K562 (cell line): ENCODE measurements around the gene SYVN1. TPM values are rescaled to one million over a fixed set of nuclear protein-coding genes. Genes with fewer than 3 reads are reported as not detected.

ENCODE experiments used
- ATAC-seq: fragments of 200-7000 bp; cut with Tn5 transposase; 3 replicates; pipeline ENCODE4 v1.9.1; 2020; ENCODE audit warnings: moderate library complexity
- BruUV-seq: library from RNA; stranded (reverse); fragments of 400-500 nt; replicated peaks from 2 replicates; lab custom pipeline; 2021; lab: Mats Ljungman, UMichigan
- CTCF ChIA-PET: fragments of 300-600 bp; formaldehyde crosslinking; extraction: SDS; loops from one replicate; lab custom pipeline; 2021; ENCODE audit warnings: low intra/inter-chr PET ratio; lab: Yijun Ruan, JAX
- POLR2A ChIA-PET: fragments of 300-600, 350-650 bp; sonication (Branson Sonifier 250); formaldehyde crosslinking; extraction: SDS; loops from one replicate; lab custom pipeline; 2021; ENCODE audit warnings: antibody characterized with exemption, inconsistent platforms; lab: Yijun Ruan, JAX
- DNase-seq, 4 experiments: peaks; one replicate each; pipeline versions ENCODE4 v3.0.0 to v3.0.0-alpha.2; 2011 to 2018; ENCODE audit warnings: low spot score in 3 of 4, mixed read lengths in 3 of 4; ENCODE audit errors: extremely low read depth in 1 of 4
- FAIRE-seq: peaks from 2 replicates; lab custom pipeline; 2011; peaks lifted over from hg19 to GRCh38; lab: Jason Lieb, UNC
- H2AFZ ChIP-seq: 2 replicates; pipeline ENCODE4 v1.6.0; 2011; ENCODE audit warnings: low read depth, low read length, control low read depth, inconsistent platforms
- H3K27ac ChIP-seq: fragments of 200-600 bp; 3 replicates; pipeline ENCODE4 v1.8.0; 2011; ENCODE audit warnings: low read depth, mild to moderate bottlenecking, control low read depth, inconsistent platforms, low read length, moderate library complexity, mixed read lengths; ENCODE audit errors: extremely low read depth
- H3K27me3 ChIP-seq, 2 experiments: fragments of 300-600 bp in 1 of 2; 2 replicates in 1 of 2; 3 replicates in 1 of 2; pipeline versions ENCODE4 v1.6.0 to v1.8.0; 2011; ENCODE audit warnings: inconsistent platforms in 2 of 2, low read length in 2 of 2, mild to moderate bottlenecking in 1 of 2, mixed read lengths in 1 of 2, moderate library complexity in 1 of 2; ENCODE audit not compliant: control insufficient read depth in 2 of 2, insufficient read depth in 2 of 2
- H3K36me3 ChIP-seq: fragments of 300-600 bp; 3 replicates; pipeline ENCODE4 v1.8.0; 2011; ENCODE audit warnings: mild to moderate bottlenecking, low read length, inconsistent platforms; ENCODE audit not compliant: control insufficient read depth, insufficient read depth
- H3K4me1 ChIP-seq, 2 experiments: fragments of 200-600 bp in 1 of 2; replicated peaks in 1 of 2; 2 replicates in 1 of 2; 3 replicates in 1 of 2; pipeline versions ENCODE4 v1.5.1 to v1.8.0; 2011; ENCODE audit warnings: inconsistent platforms in 2 of 2, low read length in 2 of 2, mild to moderate bottlenecking in 1 of 2, mixed read lengths in 1 of 2, moderate library complexity in 1 of 2; ENCODE audit not compliant: control insufficient read depth in 2 of 2, insufficient read depth in 2 of 2
- H3K4me2 ChIP-seq: 2 replicates; pipeline ENCODE4 v1.6.1; 2011; ENCODE audit warnings: low read length, control low read depth, inconsistent platforms, mixed read lengths; ENCODE audit not compliant: insufficient read depth
- H3K4me3 ChIP-seq: fragments of 200-600 bp; sonication (generic), shearing (Covaris generic); 2 replicates; pipeline ENCODE4 v1.5.1; 2016; ENCODE audit warnings: control low read depth, inconsistent platforms
- H3K79me2 ChIP-seq: fragments of 200-600 bp; 3 replicates; pipeline ENCODE4 v1.8.0; 2011; ENCODE audit warnings: low read length, inconsistent platforms; ENCODE audit not compliant: control insufficient read depth, insufficient read depth
- H3K9ac ChIP-seq, 2 experiments: 2 replicates each; pipeline versions ENCODE4 v1.6.0 to v1.6.1; 2011; ENCODE audit warnings: low read depth in 2 of 2, low read length in 2 of 2, control low read depth in 1 of 2, inconsistent platforms in 1 of 2, mild to moderate bottlenecking in 1 of 2, mixed read lengths in 1 of 2; ENCODE audit not compliant: insufficient read depth in 1 of 2
- H3K9me1 ChIP-seq: one replicate; pipeline ENCODE4 v1.6.0; 2011; ENCODE audit warnings: inconsistent platforms, mild to moderate bottlenecking, low read length, moderate library complexity; ENCODE audit not compliant: control insufficient read depth, insufficient read depth
- H3K9me3 ChIP-seq: replicated peaks from 2 replicates; pipeline ENCODE4 v1.5.1; 2011; ENCODE audit warnings: low read depth, low read length, inconsistent platforms; ENCODE audit not compliant: control insufficient read depth, insufficient read depth
- H4K20me1 ChIP-seq: replicated peaks from 2 replicates; pipeline ENCODE4 v1.6.1; 2011; ENCODE audit warnings: low read length, inconsistent platforms, mixed read lengths; ENCODE audit not compliant: control insufficient read depth, insufficient read depth
- CHD1 ChIP-seq: fragments of 200-600 bp; sonication (generic); IDR thresholded peaks from one replicate; pipeline ENCODE4 v1.6.1; 2012; ENCODE audit warnings: mild to moderate bottlenecking, moderate library complexity, low read length, inconsistent platforms
- CTCF ChIP-seq, 3 experiments: IDR thresholded peaks in 2 of 3; conservative IDR thresholded peaks in 1 of 3; 2 replicates each; pipeline ENCODE4 v1.5.1; 2011 to 2012; ENCODE audit warnings: low read length in 3 of 3, mild to moderate bottlenecking in 3 of 3, control low read depth in 2 of 3, improper control_type of control experiment in 1 of 3, inconsistent platforms in 1 of 3, low read depth in 1 of 3, mixed read lengths in 1 of 3, moderate library complexity in 1 of 3; ENCODE audit not compliant: insufficient read depth in 2 of 3
- CTCFL ChIP-seq: IDR thresholded peaks from 2 replicates; pipeline ENCODE4 v1.6.1; 2011; ENCODE audit warnings: borderline replicate concordance, low read depth, mild to moderate bottlenecking, moderate library complexity, low read length; ENCODE audit not compliant: insufficient read depth, poor library complexity, severe bottlenecking
- SIX5 ChIP-seq, 2 experiments: IDR thresholded peaks; 2 replicates each; pipeline ENCODE4 v1.6.1; 2011; ENCODE audit warnings: low read length in 2 of 2, borderline replicate concordance in 1 of 2, low read depth in 1 of 2, mild to moderate bottlenecking in 1 of 2, moderate library complexity in 1 of 2; ENCODE audit not compliant: insufficient read depth in 1 of 2
- U2AF1 ChIP-seq: fragments of 200-400 bp; formaldehyde crosslinking; optimal IDR thresholded peaks from 2 replicates; pipeline ENCODE3; 2017; ENCODE audit warnings: mild to moderate bottlenecking, low read depth, low read length, moderate library complexity
- WGBS: fragments of 100-300 bp; shearing (Covaris generic); methylation state at CpG from one replicate; pipeline ENCODE4 v1.1.6; 2016; ENCODE audit warnings: low coverage, mixed read lengths; ENCODE audit not compliant: insufficient coverage; ENCODE audit errors: missing lambda C conversion rate; 5-methylcytosine and 5-hydroxymethylcytosine counted together
- in situ Hi-C: fragments of 300-500 bp; cut with MboI; formaldehyde crosslinking; loops from 4 replicates; pipeline ENCODE4 v1.15.0; 2018; ENCODE audit warnings: inconsistent platforms, mixed read lengths
- intact Hi-C: fragments of 100-400 bp; cut with micrococcal nuclease; formaldehyde crosslinking; loops from 2 replicates; pipeline ENCODE4 v1.14.2; 2022
- polyA plus RNA-seq, 8 experiments: library from polyadenylated mRNA; depleted of rRNA in 4 of 8; stranded (reverse) in 5 of 8; unstranded in 3 of 8; fragments of >200 nt; fragmentation: Nextera tagmentation in 2 of 8; fragmentation: Illumina TruSeq in 1 of 8; extraction: Ambion mirVana in 2 of 8; extraction: Trizol in 1 of 8; gene quantifications; 2 replicates each; pipeline versions ENCODE4 v1.2.1 to v1.2.3, GENCODE V29; 2011 to 2014; ENCODE audit warnings: inconsistent platforms in 1 of 8, missing spikeins in 1 of 8
- total RNA-seq, 7 experiments: library from RNA; depleted of rRNA in 6 of 7; stranded (reverse); fragments of >200 nt in 6 of 7; fragmentation: Illumina TruSeq in 2 of 7; extraction: Trizol in 2 of 7; gene quantifications; 2 replicates each; pipeline versions ENCODE4 v1.2.1 to v1.2.3, GENCODE V29; 2011 to 2021; ENCODE audit warnings: low replicate concordance in 1 of 7

The SYVN1 gene
- total and polyA plus RNA-seq, 9 of the 15 experiments (the other 6 are each of a cell fraction or from before 2014, with no cell fraction given), result 0.41 to 47.4 (median 9.9) TPM

GRCh38 chr11:65077451-65077850 is 56.9 kb downstream of the SYVN1 start:
- POLR2A ChIA-PET, result interaction anchor here (0.6 to 1.8 kb wide), 5 partner anchors 8 to 1211 kb away, joined by 3 to 4 read pairs (median 3); no protein-coding TSS in a partner anchor
- intact Hi-C loops, result no loop called here
- in situ Hi-C loops, result no loop called here
- peak in 2 of 3 experiments; percentile 6 to 34; a peak in 2 of 6 replicates for TF ChIP-seq CTCF (IDR thresholded peaks at IDR 0.05 in 2 of 3, conservative IDR thresholded peaks at IDR 0.05 in 1 of 3; ENCODE audit: insufficient read depth in 2 of 3, low read depth in 1 of 3, low read length in 3 of 3)
- TF ChIP-seq SIX5 (IDR thresholded peaks at IDR 0.05; ENCODE audit: borderline replicate concordance in 1 of 2, insufficient read depth in 1 of 2, low read depth in 1 of 2, low read length in 2 of 2), result no peak
- no peak for TF ChIP-seq U2AF1
- peak; percentile 54 for TF ChIP-seq CTCFL
- TF ChIP-seq CHD1, result no peak

More at GRCh38 chr11:65077451-65077850, 56.9 kb downstream of the SYVN1 start:
- Histone ChIP-seq H3K4me3 (no peak overlapping the region), H3K9me3 (no peaks in the 10 kb centered on the region), H3K36me3 (peaks cover 63% of the 10 kb centered on the region), H3K4me2 (no peak overlapping the region), H3K27me3 (no peaks in the 10 kb centered on the region), H4K20me1 (peaks cover 6% of the 10 kb centered on the region; the same call in 1 of the 2 replicates), H2AFZ (no peak overlapping the region), H3K4me1 (peaks cover 16 to 18% of the 10 kb centered on the region in 2 experiments; a peak in 4 of 5 replicates), H3K9me1 (no peaks in the 10 kb centered on the region), H3K79me2 (peaks cover 46% of the 10 kb centered on the region), H3K9ac (peak overlapping the region in 1 of 2 experiments; percentile 55; a peak in 1 of 4 replicates), H3K27ac (no peak overlapping the region)
- CTCF ChIA-PET, result interaction anchor here (0.5 to 3.0 kb wide), 2 partner anchors 64 to 955 kb away, joined by 4 to 18 read pairs; partner anchors contain the start of gene ARL2
- DNase-seq (peak in 1 of 4 experiments; percentile 45), ATAC-seq (peak; percentile 69), FAIRE-seq (peak; percentile 79)
- no TSS peak for BruUV-seq
- WGBS, result 62% methylated on average over 4 of the region's 4 CpGs
